Fibroblast of lung (primary cell): ENCODE data around the gene TTLL11.

Source experiments
- EZH2 ChIP-seq: IDR thresholded peaks from 2 replicates; pipeline ENCODE4 v1.5.1; 2012; ENCODE audit warnings: low read length, control low read depth, mild to moderate bottlenecking; ENCODE audit errors: missing control alignments
- TF ChIP-seq, protein P1 (sequence below), 2 donors: IDR thresholded peaks in 1 of 2; conservative IDR thresholded peaks in 1 of 2; 1 replicate in 1 of 2; 2 replicates in 1 of 2; pipeline ENCODE4 v1.5.1; 2011 to 2012; ENCODE audit warnings: low read length in 2 of 2, control low read depth in 1 of 2, inconsistent platforms in 1 of 2, low read depth in 1 of 2, mild to moderate bottlenecking in 1 of 2

GRCh38 chr9:121972501-121972981, 120.6 kb downstream of the TTLL11 start:
- TF ChIP-seq EZH2, result no peak
- TF ChIP-seq, protein P1, sequence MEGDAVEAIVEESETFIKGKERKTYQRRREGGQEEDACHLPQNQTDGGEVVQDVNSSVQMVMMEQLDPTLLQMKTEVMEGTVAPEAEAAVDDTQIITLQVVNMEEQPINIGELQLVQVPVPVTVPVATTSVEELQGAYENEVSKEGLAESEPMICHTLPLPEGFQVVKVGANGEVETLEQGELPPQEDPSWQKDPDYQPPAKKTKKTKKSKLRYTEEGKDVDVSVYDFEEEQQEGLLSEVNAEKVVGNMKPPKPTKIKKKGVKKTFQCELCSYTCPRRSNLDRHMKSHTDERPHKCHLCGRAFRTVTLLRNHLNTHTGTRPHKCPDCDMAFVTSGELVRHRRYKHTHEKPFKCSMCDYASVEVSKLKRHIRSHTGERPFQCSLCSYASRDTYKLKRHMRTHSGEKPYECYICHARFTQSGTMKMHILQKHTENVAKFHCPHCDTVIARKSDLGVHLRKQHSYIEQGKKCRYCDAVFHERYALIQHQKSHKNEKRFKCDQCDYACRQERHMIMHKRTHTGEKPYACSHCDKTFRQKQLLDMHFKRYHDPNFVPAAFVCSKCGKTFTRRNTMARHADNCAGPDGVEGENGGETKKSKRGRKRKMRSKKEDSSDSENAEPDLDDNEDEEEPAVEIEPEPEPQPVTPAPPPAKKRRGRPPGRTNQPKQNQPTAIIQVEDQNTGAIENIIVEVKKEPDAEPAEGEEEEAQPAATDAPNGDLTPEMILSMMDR (conservative IDR thresholded peaks at IDR 0.05 in 1 of 2, IDR thresholded peaks at IDR 0.05 in 1 of 2; ENCODE audit: low read depth in 1 of 2, low read length in 2 of 2), result no peak
